ENCODE results near the gene PYGL.
"Not testable (repeated sequence)": the region's sequence is repeated elsewhere in the genome, so short reads cannot be mapped to it uniquely, and the experiment has no call there.

The PYGL gene

DNA sequence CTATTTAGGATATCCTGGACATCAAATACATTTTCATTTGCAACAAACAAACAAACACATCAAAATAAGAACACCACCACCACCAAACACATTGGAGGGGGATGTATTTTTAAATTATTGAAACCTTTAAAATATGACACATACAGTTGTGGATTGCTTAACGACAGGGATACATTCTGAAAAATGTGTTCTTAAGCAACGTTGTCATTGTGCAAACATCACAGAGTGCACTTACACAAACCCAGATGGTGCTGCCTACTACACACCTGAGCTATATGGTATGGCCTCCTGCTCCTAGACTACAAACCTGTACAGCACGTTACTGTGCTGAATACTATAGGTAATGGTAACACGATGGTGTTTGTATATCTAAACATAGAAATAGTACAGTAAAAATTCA is 19.4 kb downstream of the PYGL start:
- DNase-seq: no peak

DNA sequence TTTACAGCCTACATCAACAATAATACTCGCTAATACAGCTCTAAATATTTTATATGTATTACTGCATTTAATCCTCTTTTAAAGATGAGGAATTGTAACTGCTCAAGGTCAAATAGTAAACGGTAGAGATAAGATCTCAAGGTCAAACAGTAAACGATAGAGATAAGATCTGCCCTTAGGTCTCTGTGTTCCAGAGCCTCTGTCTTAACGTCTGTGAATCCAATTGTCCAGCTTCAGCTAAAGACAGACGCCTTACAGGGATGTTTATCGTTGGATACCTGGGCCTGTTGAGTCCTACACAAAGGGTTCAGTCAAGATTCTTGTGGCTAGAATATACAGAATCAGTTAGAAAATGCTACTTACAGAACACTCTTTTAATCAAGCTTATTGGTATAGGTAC is 20.0 kb downstream of the PYGL start:
- no peak for DNase-seq

DNA sequence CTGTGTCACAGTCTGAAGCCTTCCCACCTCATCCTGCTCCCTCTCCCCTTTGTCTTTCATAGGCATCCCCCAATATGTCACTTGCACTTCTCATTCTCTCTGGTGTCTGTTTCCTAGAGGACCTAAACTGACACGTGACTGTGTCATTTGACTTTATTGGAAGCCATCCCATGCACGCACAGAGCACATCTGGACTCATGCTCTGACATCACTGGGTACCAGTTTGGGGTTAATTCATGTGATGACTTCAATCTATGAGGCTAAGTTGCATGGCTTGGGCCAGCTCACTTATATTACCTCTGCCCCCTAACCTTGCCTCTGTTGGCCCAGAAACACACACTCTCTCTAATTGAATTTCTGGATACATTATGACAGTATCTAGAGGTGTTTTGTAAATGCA is 21.5 kb downstream of the PYGL start:
- DNase-seq: no peak

DNA sequence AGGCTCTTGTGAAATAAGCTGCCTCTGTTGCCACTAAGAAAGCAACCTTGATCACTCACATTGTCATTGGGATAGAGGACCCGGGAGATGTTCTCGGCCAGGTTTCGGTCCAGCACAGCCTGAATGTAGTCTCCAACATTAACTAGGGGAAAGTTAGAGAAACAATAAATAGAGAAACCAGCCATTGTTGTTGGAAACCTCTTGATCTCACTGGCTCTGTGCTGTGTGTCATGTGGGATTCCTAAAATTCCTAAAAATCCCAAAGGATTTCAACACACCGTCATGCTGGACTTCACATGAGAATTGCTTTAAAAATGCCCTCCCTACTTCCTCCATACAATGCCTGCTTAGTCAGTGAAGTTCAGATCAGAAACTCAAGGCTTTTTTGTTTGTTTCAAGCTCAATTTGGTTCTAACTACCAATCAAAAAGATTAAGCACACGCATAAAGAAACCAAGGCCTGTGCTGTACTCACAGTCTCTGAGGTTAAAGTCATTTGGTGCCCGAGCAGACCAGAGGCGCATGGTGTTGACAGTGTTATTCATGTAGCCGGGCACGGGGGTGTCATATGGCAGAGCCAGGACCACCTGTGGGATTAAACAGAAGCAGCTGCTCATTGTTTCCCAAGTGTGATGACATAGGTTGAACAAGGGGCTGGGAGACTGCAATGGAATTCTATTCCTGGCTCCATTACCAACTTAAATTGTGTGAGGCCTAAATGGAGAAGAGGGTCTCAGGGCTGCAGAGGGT is 23.6 kb downstream of the PYGL start:
- no peak for DNase-seq

DNA sequence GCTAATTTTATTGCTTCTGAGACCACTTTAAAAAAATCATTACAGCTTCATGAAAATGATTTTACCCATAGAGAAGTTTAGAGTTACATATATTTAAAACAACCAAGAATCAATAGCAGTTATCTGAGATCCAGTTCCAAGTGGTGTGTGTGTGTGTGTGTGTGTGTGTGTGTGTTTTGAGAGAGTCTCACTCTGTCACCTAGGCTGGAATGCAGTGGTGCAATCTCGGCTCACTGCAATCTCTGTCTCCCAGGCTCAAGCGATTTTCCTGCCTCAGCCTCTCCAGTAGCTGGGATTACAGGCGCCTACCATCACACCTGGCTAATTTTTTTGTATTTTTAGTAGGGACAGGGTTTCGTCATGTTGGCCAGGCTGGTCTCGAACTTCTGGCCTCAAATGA is 24.8 kb downstream of the PYGL start:
- DNase-seq: not testable (repeated sequence)

DNA sequence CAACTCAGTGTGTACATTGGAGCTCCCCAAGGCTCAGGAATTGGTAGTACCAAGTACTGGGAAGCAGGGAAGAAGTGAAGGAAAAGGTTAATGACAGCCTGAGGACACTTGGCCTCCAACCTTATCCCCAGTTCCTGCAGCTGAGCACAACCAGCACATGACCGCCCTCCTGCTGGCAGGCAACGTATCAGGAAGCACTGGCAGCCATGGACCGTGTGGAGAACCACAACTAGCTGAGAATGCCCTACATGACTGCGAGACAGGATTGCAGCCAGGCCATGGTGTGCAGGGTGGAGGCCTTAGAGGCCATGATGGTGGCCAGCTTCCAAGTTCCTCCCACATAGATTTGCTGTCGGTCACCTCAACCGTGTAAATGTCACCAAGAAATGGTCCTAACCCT is 26.8 kb downstream of the PYGL start:
- DNase-seq: no peak

DNA sequence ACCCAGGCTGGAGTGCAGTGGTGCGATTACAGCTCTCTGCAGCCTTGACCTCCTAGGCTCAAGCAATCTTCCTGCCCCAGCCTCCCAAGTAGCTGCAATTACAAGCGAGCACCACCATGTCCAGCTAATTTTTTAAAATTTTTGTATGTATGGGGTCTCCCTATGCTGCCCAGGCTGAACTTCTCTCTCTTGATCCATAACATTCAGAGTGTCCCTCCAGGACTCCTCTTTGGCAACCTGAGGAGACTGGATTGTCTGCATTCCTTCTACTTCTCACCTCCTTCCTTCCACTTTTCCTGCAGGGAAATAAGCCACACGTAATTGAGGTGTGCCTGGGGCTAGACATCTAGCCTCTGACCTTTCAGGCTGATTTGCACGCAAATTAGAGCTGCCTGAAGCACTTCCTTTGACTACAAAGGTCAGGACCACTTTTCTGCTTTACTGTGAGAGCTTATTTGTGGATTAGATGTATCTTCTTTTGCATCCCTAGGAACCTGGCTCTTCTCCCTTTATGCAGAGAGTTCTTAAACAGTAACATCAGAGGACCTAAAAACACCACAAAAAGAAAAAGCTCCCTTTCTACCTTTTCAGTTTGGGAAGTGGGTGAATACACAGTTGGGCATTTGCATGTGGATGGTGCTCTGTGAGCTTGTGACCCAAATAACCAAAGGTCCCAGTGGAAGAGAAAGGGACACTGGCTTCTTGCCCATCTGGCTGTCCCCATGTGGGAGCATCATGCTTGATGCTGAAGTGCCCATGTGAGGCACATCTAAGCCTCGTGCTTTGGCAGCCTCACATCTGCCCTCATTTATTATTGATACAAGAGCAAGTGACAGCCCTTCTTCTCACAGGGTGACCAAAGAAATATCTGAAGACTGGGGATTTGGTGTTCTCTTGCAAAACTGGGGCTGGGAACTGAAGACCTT is 33.5 kb downstream of the PYGL start:
- no peak for DNase-seq

DNA sequence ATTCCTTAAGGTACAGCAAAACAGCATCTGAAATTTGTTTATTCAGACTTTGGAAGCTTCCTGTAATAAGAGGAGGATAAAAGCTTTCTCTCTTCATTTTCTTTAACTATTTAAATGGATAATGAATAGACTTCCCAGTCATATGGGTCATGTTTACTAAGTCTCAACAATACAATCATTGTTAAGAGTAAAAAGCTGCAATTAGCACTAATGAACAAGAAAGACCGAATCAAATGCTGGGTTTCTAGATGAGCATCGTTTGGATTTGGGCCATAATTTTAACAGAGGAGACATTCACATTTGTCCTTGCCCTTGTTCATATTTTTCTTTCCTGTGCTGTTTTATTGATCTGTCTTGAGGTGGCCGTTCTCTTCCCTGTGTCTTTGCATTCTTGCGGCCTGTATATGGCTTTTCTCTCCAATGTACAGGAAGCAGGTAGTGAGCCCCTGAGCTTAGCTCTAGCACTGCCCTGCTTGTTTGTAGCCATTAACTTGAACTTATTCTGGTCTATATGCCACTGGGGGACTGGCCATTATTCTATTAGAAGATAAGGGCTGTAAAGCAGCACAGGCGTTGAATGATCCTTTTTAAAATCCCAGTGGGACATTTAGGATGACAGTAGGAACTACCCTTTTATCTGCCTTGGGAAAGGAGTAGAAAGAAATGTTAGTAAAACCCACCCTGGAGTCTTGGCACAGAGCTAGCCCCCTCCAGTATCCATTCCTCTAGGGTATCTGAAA is 37.8 kb downstream of the PYGL start:
- no peak for DNase-seq

DNA sequence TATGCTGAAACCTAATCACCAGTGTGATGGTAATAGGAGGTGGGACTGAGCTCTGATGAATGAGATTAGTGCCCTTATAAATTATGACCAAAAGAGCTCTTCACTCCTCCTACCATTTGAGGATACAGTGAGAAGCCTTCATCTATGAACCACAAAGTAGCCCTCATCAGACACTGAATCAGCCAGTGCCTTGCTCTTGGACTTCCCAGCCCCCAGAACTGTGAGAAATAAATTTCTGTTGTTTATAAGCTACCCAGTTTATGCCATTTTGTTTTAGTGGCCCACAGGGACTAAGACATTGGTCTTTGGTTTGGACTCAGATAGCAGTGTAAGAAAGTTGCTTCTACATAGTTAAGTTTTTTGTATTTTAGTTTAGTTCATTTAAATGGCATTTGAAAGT is 39.6 kb downstream of the PYGL start:
- DNase-seq: no peak

DNA sequence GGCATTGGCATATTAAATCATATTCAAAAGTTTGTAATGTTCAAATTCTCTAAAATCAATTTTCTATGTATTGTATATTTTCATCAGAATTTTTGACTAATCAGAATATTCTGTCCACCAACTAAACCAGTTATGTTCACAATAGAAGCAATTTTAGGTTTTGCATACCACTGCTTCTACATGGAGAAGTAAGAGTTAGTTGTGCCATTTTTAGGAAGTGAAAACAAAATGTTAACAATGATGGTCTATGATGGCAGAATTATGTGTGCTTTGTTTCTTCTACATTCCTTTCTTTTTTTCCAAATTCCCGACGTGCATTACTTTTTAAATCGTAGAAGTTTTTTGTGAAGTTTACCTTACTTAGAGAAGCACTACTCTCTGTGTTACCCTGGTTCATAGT is 42.9 kb downstream of the PYGL start:
- no peak for DNase-seq

DNA sequence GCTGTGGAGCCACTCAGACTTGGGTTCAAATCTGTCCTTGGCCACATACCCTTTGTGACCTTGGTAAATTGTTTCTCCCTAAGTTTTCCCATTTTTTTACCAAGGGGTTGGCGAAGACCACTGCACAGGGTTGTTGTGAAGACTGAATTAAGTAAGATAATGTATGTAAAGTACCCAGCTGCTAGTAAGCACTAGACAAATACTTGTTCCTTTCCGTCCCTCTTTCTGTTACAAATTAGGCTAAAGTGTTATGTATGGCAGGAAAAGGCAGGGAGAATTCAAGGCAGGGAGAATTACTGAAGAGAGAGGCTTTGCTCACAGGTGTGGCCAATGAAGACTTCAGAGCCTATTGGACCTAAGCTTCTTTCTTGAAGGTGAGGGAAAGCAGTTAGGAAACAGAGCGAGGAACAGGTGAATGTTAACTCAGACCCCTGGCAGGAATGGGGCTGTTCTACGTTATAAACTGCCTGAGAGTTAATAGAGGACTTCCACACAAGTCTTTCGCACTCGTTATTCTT is 46.6 kb downstream of the PYGL start:
- no peak for DNase-seq

DNA sequence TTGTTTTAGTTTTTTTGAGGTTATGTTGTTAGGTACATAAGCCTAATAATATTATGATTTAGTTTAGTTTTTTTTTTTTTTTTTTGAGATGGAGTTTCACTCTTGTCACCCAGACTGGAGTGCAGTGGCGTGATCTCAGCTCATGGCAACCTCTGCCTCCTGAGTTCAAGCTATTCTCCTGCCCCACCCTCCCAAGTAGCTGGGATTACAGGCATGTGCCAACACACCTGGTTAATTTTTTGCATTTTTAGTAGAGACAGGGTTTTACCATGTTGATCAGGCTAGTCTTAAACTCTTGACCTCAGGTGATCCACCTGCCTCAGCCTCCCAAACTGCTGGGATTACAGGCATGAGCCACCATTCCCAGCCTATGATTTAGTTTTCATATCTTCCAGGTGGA is 47.3 kb downstream of the PYGL start:
- not testable (repeated sequence) for DNase-seq

DNA sequence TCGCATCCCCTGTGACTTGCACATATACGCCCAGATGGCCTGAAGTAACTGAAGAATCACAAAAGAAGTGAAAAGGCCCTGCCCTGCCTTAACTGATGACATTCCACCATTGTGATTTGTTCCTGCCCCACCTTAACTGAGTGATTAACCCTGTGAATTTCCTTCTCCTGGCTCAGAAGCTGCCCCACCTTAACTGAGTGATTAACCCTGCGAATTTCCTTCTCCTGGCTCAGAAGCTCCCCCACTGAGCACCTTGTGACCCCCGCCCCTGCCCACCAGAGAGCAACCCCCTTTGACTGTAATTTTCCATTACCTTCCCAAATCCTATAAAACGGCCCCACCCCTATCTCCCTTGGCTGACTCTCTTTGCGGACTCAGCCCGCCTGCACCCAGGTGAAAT is 47.9 kb downstream of the PYGL start:
- not testable (repeated sequence) for DNase-seq

DNA sequence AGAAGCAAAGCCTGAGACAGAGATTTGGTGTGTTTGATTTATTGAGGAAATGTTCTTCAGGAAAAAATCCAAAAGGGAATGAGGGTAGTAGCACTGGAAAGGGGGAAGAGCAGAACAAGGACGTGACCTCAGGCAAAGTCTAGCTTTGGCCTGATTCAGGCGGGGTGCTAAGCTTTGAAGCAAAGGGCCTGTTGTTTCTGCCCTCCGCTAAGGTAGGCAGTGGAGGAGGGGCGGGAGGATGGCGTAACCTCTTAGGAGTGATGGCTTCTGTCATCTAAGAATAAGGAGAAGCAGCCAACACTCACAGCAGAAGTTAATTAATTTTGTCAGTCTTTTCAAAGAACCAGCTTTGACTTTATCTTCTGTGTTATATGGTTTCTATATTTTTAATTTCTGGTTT is 52.0 kb downstream of the PYGL start:
- no peak for DNase-seq

DNA sequence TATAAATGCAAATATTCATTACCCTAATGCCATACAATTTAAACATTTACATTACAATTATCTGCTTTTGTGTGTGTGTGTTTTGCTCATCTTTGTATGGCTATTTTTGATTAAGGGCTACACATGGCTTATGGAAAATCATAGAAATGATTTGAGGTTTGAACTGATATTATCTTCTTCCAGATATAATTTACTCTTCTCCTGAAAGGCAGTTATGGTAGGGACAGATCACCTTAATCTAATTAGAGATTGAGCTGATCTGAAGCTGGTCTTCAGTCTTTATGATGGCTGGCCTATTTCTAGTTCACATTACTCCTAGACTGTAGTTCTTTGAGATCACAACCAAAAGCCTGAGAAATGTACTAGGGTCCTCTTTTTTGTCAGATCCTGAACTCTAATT is 56.8 kb downstream of the PYGL start:
- DNase-seq: no peak

DNA sequence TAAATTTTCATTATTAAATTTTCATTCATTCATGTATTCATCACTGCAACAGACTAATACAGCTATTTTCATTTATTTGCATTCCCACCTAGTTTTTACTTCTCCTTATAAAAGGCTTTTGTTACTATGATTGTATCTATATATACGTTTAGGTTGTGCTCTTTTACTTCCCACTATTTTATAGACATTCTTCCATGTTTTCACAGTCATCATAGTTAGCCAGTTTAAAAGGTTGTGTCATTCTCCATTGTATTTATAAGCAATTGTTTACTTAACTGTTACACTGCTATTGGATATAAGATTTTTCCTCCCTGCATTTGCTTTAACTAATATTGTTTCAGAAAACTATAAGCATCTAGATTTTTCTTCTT is 60.5 kb downstream of the PYGL start:
- DNase-seq: no peak

DNA sequence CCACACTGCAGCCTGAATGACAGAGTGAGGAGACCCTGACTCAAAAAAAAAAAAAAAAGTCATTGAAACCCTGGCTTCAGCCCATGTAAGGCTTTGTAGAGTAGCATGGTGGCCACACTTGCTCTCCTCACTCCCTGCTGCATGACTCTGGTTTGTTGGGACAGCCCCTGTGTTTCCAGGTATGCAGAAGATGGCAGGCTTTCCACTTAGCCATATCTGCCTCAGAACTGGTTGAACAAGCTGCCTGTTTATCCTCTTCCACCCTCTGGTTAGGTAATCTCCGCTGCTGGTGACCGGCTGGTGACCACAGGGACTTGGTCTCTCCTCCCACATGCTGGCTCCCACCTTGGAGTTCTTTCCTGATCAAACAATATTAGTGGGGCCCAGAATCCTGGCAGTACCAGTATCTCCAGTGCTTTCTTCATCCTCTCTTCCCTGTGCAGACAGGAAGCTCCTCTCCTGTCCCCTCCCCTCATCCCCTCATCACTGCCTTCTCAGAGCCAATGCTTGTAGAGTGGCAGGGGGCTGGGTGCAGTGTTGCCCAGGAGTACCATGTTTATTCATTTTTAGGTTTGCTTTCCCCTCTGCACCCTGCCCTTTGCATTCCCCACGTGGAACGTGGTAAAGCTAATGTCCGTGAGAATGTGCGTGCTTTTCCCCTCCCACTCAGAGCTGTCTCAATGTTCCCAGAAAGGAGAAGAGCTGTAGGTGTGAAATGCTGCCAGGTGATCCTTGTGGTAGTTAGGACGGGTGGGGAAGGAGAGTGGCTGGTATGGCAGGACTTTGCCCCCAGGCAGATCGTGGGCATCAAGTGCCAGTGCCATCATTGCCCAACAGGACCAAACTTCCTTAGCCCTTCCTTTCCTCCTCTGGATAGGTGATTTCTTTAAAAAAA is 61.1 kb downstream of the PYGL start:
- no peak for DNase-seq

DNA sequence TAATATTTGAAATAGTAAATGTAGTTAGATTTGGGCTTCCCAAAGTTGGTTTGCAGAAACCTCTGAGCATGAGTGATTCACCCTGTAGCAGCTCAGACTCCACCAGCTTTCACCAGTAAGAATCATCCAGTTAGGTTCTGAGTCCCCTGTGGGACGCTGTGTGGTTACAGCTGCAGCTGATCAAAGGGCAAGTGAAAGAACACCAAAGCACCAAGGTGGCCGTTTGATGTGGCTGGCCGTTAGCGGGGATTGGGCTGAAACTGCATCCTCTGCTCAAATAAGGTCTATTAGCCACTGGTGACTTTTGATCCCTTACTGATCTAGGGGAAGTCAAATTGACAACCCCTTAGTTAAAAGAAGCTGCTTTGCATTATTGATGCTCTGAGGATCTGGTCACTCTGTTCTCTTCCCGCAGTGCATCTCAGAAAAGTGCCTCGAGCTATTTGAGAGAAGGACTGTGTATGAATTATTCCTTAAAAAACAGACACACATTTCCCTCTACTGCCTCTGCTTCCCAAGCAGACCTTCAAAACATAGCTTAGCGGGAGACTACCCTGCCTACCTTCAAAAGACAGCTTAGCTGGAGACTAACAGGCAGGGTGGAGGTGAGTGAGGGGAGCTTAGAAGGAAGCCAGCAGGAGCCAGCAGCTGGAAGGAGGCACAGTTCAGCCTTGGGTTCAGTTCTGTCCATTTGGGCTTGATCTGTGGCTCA is 68.8 kb downstream of the PYGL start:
- DNase-seq: peak; percentile 45

DNA sequence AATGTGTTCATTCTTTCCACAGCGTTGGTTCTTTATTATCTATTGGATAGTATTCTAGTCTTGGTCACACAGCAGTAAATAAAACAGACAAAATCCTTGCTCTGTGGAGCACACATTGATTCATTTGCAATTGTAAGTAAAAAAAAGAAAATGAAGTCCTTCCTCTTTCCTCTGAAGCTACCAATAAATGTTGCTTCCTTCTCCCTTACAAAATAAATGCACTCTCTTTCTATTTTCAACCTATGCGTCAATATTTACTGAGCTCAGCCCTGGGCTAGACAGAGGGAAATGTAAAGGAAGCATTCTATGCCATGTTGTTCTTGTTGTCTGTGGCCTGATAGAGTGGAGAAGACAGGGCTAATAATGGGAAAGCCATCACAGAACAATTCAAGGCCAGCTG is 69.5 kb downstream of the PYGL start:
- no peak for DNase-seq

DNA sequence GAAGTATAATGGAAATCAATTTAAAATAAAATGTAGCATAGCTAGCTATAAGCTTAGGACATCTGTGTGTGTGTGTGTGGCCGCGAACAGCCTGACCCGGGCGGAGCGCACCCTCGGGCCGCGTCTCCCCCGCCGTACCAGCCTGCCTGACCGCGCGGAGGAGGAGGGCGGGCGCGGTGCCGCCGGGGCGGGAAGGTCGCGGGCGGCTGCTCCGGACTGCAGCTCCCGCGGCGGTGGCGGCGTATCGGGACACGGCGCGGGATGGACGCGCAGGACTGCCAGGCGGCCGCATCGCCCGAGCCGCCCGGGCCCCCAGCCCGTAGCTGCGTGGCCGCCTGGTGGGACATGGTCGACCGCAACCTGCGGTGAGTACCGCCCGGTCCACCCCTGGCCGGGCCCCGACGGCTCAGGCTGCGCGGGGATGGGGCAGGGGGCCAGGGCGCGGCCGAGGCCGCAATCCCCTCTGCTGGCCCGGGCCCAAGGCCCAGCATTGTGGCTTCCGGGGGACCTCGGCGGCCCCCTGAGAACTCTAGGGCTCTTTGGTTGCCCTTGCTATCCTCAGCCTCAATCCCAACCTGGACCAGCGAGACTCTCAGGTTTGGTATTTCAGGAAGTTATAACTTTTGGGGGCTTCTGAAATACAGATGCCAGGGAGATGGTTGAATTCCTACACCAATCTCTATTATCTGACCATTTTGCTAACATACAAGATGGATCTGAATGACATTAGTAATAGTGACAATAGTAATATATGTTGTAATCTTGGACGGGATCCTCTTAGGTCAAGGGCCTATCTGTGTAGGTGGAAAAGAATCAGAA is 72.2 kb downstream of the PYGL start, which contains the start of gene ABHD12B:
ABHD12B (plus strand) TSS at position 140 of the 819 bp plus-strand sequence; CDS start at position 262, 122 bp downstream.
- no peak for DNase-seq

DNA sequence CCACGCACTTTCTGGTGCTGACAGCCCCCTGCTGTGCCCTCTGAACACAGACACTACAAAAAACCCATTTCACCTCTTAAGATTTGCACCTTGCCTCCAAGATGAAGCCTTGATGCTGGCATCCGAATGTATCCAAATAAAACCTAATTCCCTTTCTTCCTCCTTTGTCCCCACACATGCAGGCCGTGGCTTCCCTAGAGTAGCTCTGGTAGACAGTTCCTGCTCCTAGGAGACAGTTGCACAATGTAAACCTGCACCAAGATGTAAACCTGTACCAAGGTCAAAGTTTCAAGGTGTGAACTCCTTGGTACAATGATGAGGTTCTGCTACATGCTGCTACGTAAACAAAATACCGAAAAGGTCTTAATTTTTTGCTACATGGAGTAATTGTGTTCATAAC is 73.1 kb downstream of the PYGL start:
- DNase-seq: no peak

Data from activated CD4-positive, alpha-beta T cell treated with anti-CD3 and anti-CD28 coated beads, Interleukin-2, amount 50 U/mL, for 1 hour (primary cell).